ENCODE measurements around the gene CDH2.

The CDH2 gene

GRCh38 chr18:28123401-28124030 lies 53.4 kb downstream of the CDH2 start:
- ATAC-seq: no peak
- no peak for TF ChIP-seq TOX (CRISPR knock-in tag; IDR thresholded peaks at IDR 0.05; ENCODE audit: borderline replicate concordance)
- no peak for TF ChIP-seq ZFP30 (CRISPR knock-in tag; IDR thresholded peaks at IDR 0.05)
- no peak for TF ChIP-seq PPARA (CRISPR knock-in tag; IDR thresholded peaks at IDR 0.05; ENCODE audit: borderline replicate concordance)
- TF ChIP-seq ARNTL (CRISPR knock-in tag; IDR thresholded peaks at IDR 0.05; ENCODE audit: borderline replicate concordance, low read depth): no peak
- TF ChIP-seq ZFP3 (CRISPR knock-in tag; IDR thresholded peaks at IDR 0.05): no peak
- no peak for TF ChIP-seq CREB5 (CRISPR knock-in tag; IDR thresholded peaks at IDR 0.05; ENCODE audit: low read depth)
- no peak for TF ChIP-seq SNAI2 (CRISPR knock-in tag; IDR thresholded peaks at IDR 0.05)
- TF ChIP-seq TCF4 (CRISPR knock-in tag; IDR thresholded peaks at IDR 0.05; ENCODE audit: borderline replicate concordance): no peak
- TF ChIP-seq POU6F1 (CRISPR knock-in tag; IDR thresholded peaks at IDR 0.05; ENCODE audit: borderline replicate concordance, low read depth): no peak
- TF ChIP-seq CSRNP3 (CRISPR knock-in tag; IDR thresholded peaks at IDR 0.05): no peak
- no peak for TF ChIP-seq PATZ1 (CRISPR knock-in tag; IDR thresholded peaks at IDR 0.05; ENCODE audit: borderline replicate concordance)
- TF ChIP-seq ESRRG (CRISPR knock-in tag; IDR thresholded peaks at IDR 0.05): no peak
- no peak for TF ChIP-seq TSHZ2 (CRISPR knock-in tag; IDR thresholded peaks at IDR 0.05)
- TF ChIP-seq RARB (CRISPR knock-in tag; IDR thresholded peaks at IDR 0.05): no peak
- no peak for TF ChIP-seq ZNF70 (CRISPR knock-in tag; IDR thresholded peaks at IDR 0.05)
- no peak for TF ChIP-seq GLIS3 (CRISPR knock-in tag; IDR thresholded peaks at IDR 0.05)

GRCh38 chr18:28120828-28121515 lies 56.0 kb downstream of the CDH2 start:
- ATAC-seq: no peak
- TF ChIP-seq PATZ1 (CRISPR knock-in tag; IDR thresholded peaks at IDR 0.05; ENCODE audit: borderline replicate concordance) (no peak), ISL1 (CRISPR knock-in tag; IDR thresholded peaks at IDR 0.05) (no peak), ESRRG (CRISPR knock-in tag; IDR thresholded peaks at IDR 0.05) (no peak), CSDC2 (CRISPR knock-in tag; IDR thresholded peaks at IDR 0.05) (no peak), TOX (CRISPR knock-in tag; IDR thresholded peaks at IDR 0.05; ENCODE audit: borderline replicate concordance) (no peak), ZNF565 (CRISPR knock-in tag; conservative IDR thresholded peaks at IDR 0.05; ENCODE audit: low read depth) (no peak), TCF4 (CRISPR knock-in tag; IDR thresholded peaks at IDR 0.05; ENCODE audit: borderline replicate concordance) (no peak), BACH2 (CRISPR knock-in tag; IDR thresholded peaks at IDR 0.05; ENCODE audit: borderline replicate concordance) (no peak), CREB5 (CRISPR knock-in tag; IDR thresholded peaks at IDR 0.05; ENCODE audit: low read depth) (no peak)
